PC-9 (cell line): Measurements from ENCODE around the gene IFT57.

ENCODE experiments used
- EZH2 ChIP-seq: fragments of 200-600 bp; sonication (generic); IDR thresholded peaks from 2 replicates; pipeline ENCODE4 v1.8.0; 2017; ENCODE audit warnings: antibody characterized with exemption, low read depth
- TF ChIP-seq, protein P1 (sequence below): fragments of 200-600 bp; sonication (generic); conservative IDR thresholded peaks from 2 replicates; pipeline ENCODE4 v1.6.1; 2017; ENCODE audit warnings: mixed run types, antibody characterized with exemption, mild to moderate bottlenecking, moderate library complexity

DNA sequence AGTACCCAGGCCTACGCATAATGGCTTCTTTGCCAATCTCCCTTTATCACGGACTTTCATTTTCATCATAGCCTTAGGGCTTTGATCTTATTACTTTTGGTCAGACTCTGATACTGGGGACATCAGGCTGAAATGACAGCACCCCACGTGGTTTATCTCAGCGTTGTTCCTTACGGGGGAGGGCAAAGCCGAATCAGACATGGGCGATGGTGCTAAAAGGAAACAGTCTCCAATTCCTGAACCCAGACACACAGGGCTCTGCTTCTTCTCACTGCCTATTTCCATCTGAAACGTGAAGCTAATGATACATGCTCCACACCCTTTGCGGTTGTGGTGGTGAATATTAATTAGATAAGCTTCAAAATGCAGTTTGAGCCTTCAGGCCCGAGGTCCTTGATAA, 72.0 kb downstream of the IFT57 start:
- no peak for TF ChIP-seq EZH2
- TF ChIP-seq, protein P1, sequence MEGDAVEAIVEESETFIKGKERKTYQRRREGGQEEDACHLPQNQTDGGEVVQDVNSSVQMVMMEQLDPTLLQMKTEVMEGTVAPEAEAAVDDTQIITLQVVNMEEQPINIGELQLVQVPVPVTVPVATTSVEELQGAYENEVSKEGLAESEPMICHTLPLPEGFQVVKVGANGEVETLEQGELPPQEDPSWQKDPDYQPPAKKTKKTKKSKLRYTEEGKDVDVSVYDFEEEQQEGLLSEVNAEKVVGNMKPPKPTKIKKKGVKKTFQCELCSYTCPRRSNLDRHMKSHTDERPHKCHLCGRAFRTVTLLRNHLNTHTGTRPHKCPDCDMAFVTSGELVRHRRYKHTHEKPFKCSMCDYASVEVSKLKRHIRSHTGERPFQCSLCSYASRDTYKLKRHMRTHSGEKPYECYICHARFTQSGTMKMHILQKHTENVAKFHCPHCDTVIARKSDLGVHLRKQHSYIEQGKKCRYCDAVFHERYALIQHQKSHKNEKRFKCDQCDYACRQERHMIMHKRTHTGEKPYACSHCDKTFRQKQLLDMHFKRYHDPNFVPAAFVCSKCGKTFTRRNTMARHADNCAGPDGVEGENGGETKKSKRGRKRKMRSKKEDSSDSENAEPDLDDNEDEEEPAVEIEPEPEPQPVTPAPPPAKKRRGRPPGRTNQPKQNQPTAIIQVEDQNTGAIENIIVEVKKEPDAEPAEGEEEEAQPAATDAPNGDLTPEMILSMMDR, result no peak
